HG03575 (cell line): Measurements from ENCODE around the gene PPP2R2B.

Experiments used
- ATAC-seq: cut with Tn5 transposase; IDR thresholded peaks from one replicate; pipeline ENCODE4 v1.9.1; 2021; ENCODE audit not compliant: unreplicated experiment, insufficient number of reproducible peaks, low FRiP score; ENCODE audit errors: extremely low read depth

PPP2R2B gene

GRCh38 chr5:146878476-146879172 is at the start of gene PPP2R2B:
PPP2R2B (minus strand) TSS chr5:146878757.
- ATAC-seq = no peak

GRCh38 chr5:146924132-146924531 is 45.6 kb upstream of the PPP2R2B start:
- no peak for ATAC-seq

- ATAC-seq = no peak
Measured at GRCh38 chr5:146921225-146921624, 42.7 kb upstream of the PPP2R2B start.

- ATAC-seq = no peak
Measured at GRCh38 chr5:146920351-146920881, 41.9 kb upstream of the PPP2R2B start.

GRCh38 chr5:146919304-146919703 is 40.7 kb upstream of the PPP2R2B start:
- ATAC-seq = no peak

DNA sequence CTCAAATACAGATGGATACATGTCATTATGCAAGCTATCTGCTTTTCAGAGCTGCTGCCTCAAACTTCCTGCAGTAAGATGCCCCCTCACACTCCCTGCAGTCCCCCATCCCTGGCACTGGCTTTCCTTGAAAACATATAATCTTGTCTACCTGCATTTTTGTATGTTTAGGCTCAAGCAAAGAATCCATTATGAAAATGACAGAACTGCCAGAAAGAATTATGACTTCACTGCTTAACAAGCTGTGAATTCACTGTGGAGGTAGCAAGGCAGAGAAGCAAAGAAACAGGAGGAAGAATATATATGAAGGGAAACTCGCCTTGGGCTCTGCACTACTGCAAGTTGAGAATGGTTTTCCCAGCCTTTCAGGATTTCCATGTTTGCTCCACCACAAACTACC is 39.4 kb upstream of the PPP2R2B start:
- ATAC-seq = no peak

- no peak for ATAC-seq
Measured at GRCh38 chr5:146912874-146913273, 34.3 kb upstream of the PPP2R2B start.

- ATAC-seq = no peak
Measured at GRCh38 chr5:146910239-146910638, 31.7 kb upstream of the PPP2R2B start.

GRCh38 chr5:146909255-146910068 is 30.9 kb upstream of the PPP2R2B start:
- ATAC-seq = no peak

DNA sequence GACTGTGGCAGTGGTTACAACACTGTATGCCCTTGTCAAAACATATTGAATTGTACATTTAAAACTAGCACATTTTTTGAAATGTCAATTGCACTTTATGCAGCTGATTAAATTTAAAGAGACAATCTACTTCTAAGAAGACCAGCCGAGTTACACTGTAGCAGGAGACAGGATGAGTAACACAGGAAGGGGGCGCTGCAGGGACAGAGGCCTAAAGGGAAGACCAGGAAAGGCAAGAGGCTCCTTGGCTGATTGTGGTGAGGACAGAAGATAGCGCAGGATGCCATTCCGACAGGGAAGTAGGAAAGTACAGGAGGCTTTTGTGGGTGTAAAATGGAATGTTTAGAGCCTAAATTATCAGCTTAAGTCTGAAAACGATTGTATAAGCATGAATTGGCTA is 28.2 kb upstream of the PPP2R2B start:
- no peak for ATAC-seq

- ATAC-seq = no peak
Measured at GRCh38 chr5:146904890-146905289, 26.3 kb upstream of the PPP2R2B start.

GRCh38 chr5:146903789-146904188 is 25.2 kb upstream of the PPP2R2B start:
- no peak for ATAC-seq

- no peak for ATAC-seq
Measured at GRCh38 chr5:146902471-146902870, 23.9 kb upstream of the PPP2R2B start.

DNA sequence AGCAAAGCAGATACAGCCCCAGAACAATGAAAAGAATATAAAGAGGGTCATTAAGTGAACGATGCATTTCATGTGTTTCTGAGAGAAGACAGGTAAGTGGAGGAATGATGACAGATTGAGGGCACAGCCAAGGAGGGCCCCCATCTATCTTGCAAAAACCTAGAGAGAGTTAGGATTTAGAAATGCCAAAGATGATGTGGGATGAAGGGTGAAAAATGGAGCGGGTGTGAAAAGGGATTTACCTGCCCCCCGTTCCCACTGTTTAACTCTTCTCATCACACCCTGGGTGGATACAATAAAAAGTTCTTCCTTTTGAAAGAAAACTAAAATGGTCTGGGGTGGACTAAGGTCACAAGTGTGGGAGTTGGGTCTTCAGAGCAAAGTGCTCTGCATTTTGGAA is 18.5 kb upstream of the PPP2R2B start:
- no peak for ATAC-seq

DNA sequence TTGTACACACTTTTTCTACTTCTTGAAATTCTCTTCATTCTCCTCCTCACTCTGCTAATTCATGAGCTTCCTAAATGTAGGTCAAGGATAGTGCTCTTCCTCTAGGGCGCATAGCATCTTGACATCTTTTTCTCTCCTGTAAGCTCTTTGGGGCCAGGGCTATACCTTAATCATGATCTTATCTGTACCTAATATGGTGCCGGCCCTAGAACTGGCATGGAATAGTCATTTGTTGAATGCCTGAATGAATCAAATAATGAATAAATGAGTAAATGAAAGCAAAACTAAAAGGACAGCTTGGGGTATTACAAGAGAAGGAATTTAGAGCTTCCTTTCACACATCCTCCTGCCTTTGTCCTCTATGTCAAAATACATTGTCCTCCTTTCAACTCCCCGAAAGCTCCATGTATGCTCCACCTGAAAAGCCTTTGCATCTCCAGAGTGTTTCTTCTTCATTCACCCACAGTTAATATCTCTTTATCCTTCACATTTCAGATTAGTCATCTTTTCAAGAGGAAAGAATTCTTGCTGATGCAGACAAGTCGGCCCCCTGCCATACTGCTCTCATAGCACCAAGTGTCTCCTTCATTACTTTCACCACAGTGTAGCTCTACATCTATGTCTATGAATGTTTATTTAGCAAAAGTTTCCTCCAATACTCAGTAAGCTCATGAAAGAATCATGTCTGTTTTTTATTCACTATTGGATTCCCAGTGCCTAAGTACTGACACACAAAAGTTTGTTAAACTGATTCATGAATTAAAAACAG is 16.4 kb upstream of the PPP2R2B start:
- ATAC-seq = no peak

DNA sequence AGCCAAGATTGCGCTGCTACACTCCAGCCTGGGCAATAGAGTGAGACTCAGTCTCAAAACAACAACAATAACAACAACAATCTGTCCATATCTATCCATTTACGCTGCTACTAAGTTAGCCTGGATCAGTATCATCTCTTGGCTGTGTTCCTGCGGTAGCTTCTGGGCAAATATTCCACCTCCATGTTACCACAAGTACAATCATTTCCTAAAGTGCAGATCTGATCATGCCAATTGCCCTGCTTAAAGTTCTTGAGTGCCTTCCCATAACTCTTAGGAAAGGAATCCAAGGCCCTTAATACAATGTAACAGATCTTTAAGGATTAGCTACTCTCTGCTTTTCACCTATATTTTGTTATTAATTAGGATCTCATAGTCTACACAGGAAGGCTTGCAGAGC is 15.4 kb upstream of the PPP2R2B start:
- no peak for ATAC-seq

DNA sequence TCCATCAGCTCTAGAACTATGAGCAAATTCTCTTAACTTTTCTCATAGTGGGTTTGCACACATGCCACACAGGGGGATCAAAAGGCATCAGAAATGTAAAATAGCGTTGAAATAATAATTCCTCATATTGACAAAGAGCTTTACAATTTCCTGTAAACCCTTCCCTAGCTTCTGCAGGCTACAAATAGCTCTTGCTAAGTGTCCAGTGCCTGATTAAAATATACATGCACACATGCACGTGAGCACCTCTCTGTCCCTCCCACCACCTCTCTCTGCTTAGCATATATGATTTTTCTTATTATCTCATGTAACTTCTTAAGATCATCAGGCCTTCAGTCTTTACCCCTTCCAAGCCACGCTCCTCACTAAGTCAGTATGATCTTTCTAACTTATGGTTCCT is 13.7 kb upstream of the PPP2R2B start:
- ATAC-seq = no peak

- no peak for ATAC-seq
Measured at GRCh38 chr5:146891511-146891910, 13.0 kb upstream of the PPP2R2B start.

DNA sequence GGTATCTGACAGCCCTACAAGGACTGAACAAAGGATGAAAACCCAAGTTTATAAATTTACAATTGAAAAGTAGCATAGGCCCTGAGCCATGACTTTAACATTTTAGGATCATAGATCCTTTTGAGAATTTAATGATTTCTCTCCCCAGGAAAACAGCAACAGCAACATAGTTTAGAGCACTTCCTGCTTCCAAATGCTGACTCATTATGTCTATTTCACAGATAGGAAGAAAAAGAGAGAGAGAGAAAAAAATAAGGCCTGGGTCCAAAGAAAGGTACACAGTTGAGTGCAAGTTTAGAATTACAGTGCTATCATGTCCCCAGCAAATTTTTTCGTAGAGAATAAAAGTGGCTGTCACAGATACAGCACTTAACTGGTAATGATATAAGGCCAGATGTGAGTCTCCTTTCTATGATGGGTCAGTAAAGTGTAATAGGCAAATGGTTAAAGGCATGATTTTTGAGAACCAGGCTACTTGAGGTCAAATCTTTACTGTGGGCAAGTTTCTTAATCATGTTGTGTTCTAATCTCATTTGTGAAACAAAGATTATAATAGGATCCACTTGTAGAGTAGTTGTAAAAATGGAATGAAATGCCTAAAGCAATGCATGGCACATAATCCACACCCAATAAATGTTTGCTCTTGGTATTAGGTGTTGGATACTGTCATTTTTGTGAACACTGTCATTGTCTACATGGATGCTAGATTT is 12.3 kb upstream of the PPP2R2B start:
- ATAC-seq = no peak
